ENCODE measurements around the gene ZC3H7A.
A peak's percentile ranks its signal among the peaks of the same experiment; 100 is the strongest.

The ZC3H7A gene

GRCh38 chr16:11797166-11797956 is at the start of gene ZC3H7A:
ZC3H7A (minus strand) TSS chr16:11797258; CDS start chr16:11782354, 14,904 bp downstream.
- peak; percentile 99 for DNase-seq (ENCODE audit: low read depth)
- peak; percentile 22 for TF ChIP-seq CTCF (conservative IDR thresholded peaks at IDR 0.05; ENCODE audit: low read depth, low read length)
- H3K4me3 ChIP-seq (ENCODE audit: low read depth, low read length): peak within 1 kb of the TSS; percentile 85

GRCh38 chr16:11844499-11844898 is 47.4 kb upstream of the ZC3H7A start:
- no peak for TF ChIP-seq CTCF (conservative IDR thresholded peaks at IDR 0.05; ENCODE audit: low read depth, low read length)
- no peak overlapping the region for H3K4me3 ChIP-seq (ENCODE audit: low read depth, low read length)
- DNase-seq (ENCODE audit: low read depth): no peak

- no peak for DNase-seq (ENCODE audit: low read depth)
- H3K4me3 ChIP-seq (ENCODE audit: low read depth, low read length): no peak overlapping the region
- TF ChIP-seq CTCF (conservative IDR thresholded peaks at IDR 0.05; ENCODE audit: low read depth, low read length): no peak
Measured at GRCh38 chr16:11843861-11844260, 46.8 kb upstream of the ZC3H7A start.

- DNase-seq (ENCODE audit: low read depth): no peak
- no peak for TF ChIP-seq CTCF (conservative IDR thresholded peaks at IDR 0.05; ENCODE audit: low read depth, low read length)
- H3K4me3 ChIP-seq (ENCODE audit: low read depth, low read length): no peak overlapping the region
Measured at GRCh38 chr16:11843206-11843605, 46.1 kb upstream of the ZC3H7A start.

- no peak overlapping the region for H3K4me3 ChIP-seq (ENCODE audit: low read depth, low read length)
- TF ChIP-seq CTCF (conservative IDR thresholded peaks at IDR 0.05; ENCODE audit: low read depth, low read length): no peak
- no peak for DNase-seq (ENCODE audit: low read depth)
Measured at GRCh38 chr16:11841026-11841425, 44.0 kb upstream of the ZC3H7A start.

GRCh38 chr16:11836650-11837244 is 39.7 kb upstream of the ZC3H7A start:
- DNase-seq (ENCODE audit: low read depth): peak; percentile 84
- TF ChIP-seq CTCF (conservative IDR thresholded peaks at IDR 0.05; ENCODE audit: low read depth, low read length): no peak

More at GRCh38 chr16:11836650-11837244, 39.7 kb upstream of the ZC3H7A start:
- H3K4me3 ChIP-seq (ENCODE audit: low read depth, low read length): no peak overlapping the region

Data from choroid plexus epithelial cell (primary cell).